GM23338 (cell line): ENCODE measurements around the gene FLOT2. TPM values are rescaled to one million over a fixed set of nuclear protein-coding genes. Genes with fewer than 3 reads are reported as not detected.
A peak's percentile ranks its signal among the peaks of the same experiment; 100 is the strongest.
"Not testable (repeated sequence)": the region's sequence is repeated elsewhere in the genome, so short reads cannot be mapped to it uniquely, and the experiment has no call there.

Source experiments
- ATAC-seq: fragments of 200-7000 bp; cut with Tn5 transposase; 3 replicates; pipeline ENCODE4 v1.9.1; 2020
- DNase-seq: peaks from one replicate; pipeline ENCODE4 v3.0.0-alpha.2; 2015; ENCODE audit warnings: low spot score
- H2AFZ ChIP-seq: fragments of 200-600 bp; sonication (generic); 2 replicates; pipeline ENCODE4 v1.8.0; 2016; ENCODE audit warnings: antibody characterized with exemption, mild to moderate bottlenecking, moderate library complexity
- H3F3A ChIP-seq: fragments of 200-600 bp; sonication (generic); replicated peaks from 2 replicates; pipeline ENCODE4 v1.8.0; 2017; ENCODE audit warnings: antibody characterized with exemption, mixed run types, low read depth
- H3K27ac ChIP-seq: fragments of 200-600 bp; sonication (generic); 2 replicates; pipeline ENCODE4 v1.6.1; 2016; ENCODE audit warnings: low read depth
- H3K27me3 ChIP-seq: fragments of 200-600 bp; sonication (generic); 2 replicates; pipeline ENCODE4 v1.8.0; 2016; ENCODE audit warnings: mild to moderate bottlenecking, mixed run types, moderate library complexity; ENCODE audit not compliant: insufficient read depth
- H3K36me3 ChIP-seq: fragments of 200-600 bp; sonication (generic); 2 replicates; pipeline ENCODE4 v1.8.0; 2016; ENCODE audit warnings: mild to moderate bottlenecking; ENCODE audit not compliant: insufficient read depth
- H3K4me1 ChIP-seq: fragments of 200-600 bp; sonication (generic); 2 replicates; pipeline ENCODE4 v1.8.0; 2016; ENCODE audit warnings: mild to moderate bottlenecking, moderate library complexity; ENCODE audit not compliant: insufficient read depth
- H3K4me2 ChIP-seq: fragments of 200-600 bp; sonication (generic); 2 replicates; pipeline ENCODE4 v1.7.1; 2017; ENCODE audit warnings: mixed run types
- H3K4me3 ChIP-seq: fragments of 200-600 bp; sonication (generic); 2 replicates; pipeline ENCODE4 v1.6.1; 2016; ENCODE audit warnings: mixed run types
- H3K79me2 ChIP-seq: fragments of 200-600 bp; sonication (generic); replicated peaks from 2 replicates; pipeline ENCODE4 v1.8.0; 2017; ENCODE audit warnings: mild to moderate bottlenecking; ENCODE audit not compliant: insufficient read depth
- H3K9me2 ChIP-seq: fragments of 200-600 bp; sonication (generic); 2 replicates; pipeline ENCODE4 v1.8.0; 2017; ENCODE audit not compliant: insufficient read depth
- H4K20me1 ChIP-seq: fragments of 200-600 bp; sonication (generic); replicated peaks from 2 replicates; pipeline ENCODE4 v1.8.0; 2017; ENCODE audit warnings: mild to moderate bottlenecking; ENCODE audit not compliant: insufficient read depth
- H3K27ac Mint-ChIP-seq: 2 replicates; pipeline ENCODE4 v1.8.0; 2020; ENCODE audit warnings: inconsistent platforms, mild to moderate bottlenecking, moderate library complexity, mixed read lengths
- H3K27me3 Mint-ChIP-seq: 3 replicates; pipeline ENCODE4 v1.8.0; 2022; ENCODE audit warnings: low read depth, mild to moderate bottlenecking, moderate library complexity, mixed read lengths, inconsistent platforms; ENCODE audit not compliant: insufficient read depth, poor library complexity
- H3K36me3 Mint-ChIP-seq: 3 replicates; pipeline ENCODE4 v1.8.0; 2021; ENCODE audit warnings: low read depth, mild to moderate bottlenecking, inconsistent platforms, moderate library complexity, mixed read lengths
- H3K4me1 Mint-ChIP-seq: 3 replicates; pipeline ENCODE4 v1.8.0; 2020; ENCODE audit warnings: mild to moderate bottlenecking, inconsistent platforms, mixed read lengths
- H3K4me3 Mint-ChIP-seq: 3 replicates; pipeline ENCODE4 v1.8.0; 2021; ENCODE audit warnings: moderate library complexity, mild to moderate bottlenecking, inconsistent platforms, mixed read lengths
- H3K9me3 Mint-ChIP-seq: 3 replicates; pipeline ENCODE4 v1.8.0; 2020; ENCODE audit warnings: moderate library complexity, mild to moderate bottlenecking, inconsistent platforms, mixed read lengths
- ETS1 ChIP-seq: IDR thresholded peaks from 2 replicates; pipeline ENCODE4 v1.6.1; 2016; ENCODE audit warnings: antibody characterized with exemption
- polyA plus RNA-seq: library from polyadenylated mRNA; unstranded; fragments of >200 nt; fragmentation: Nextera tagmentation; extraction: Ambion mirVana; gene quantifications from 2 replicates; pipeline ENCODE4 v1.2.1, GENCODE V29; 2016
- total RNA-seq: library from RNA; depleted of rRNA; stranded (reverse); fragments of >200 nt; shearing (Covaris generic); gene quantifications from 2 replicates; pipeline ENCODE4 v1.2.3, GENCODE V29; 2014
- TF ChIP-seq, protein P1 (sequence below): fragments of 250-450 bp; sonication (Bioruptor Pico); IDR thresholded peaks from 2 replicates; pipeline ENCODE4 v1.5.0; 2020; ENCODE audit warnings: mild to moderate bottlenecking, moderate library complexity

FLOT2 gene
- total and polyA plus RNA-seq, 2 experiments from 2014 or later, result 49.8 to 66.1 TPM

- TF ChIP-seq, protein P1, sequence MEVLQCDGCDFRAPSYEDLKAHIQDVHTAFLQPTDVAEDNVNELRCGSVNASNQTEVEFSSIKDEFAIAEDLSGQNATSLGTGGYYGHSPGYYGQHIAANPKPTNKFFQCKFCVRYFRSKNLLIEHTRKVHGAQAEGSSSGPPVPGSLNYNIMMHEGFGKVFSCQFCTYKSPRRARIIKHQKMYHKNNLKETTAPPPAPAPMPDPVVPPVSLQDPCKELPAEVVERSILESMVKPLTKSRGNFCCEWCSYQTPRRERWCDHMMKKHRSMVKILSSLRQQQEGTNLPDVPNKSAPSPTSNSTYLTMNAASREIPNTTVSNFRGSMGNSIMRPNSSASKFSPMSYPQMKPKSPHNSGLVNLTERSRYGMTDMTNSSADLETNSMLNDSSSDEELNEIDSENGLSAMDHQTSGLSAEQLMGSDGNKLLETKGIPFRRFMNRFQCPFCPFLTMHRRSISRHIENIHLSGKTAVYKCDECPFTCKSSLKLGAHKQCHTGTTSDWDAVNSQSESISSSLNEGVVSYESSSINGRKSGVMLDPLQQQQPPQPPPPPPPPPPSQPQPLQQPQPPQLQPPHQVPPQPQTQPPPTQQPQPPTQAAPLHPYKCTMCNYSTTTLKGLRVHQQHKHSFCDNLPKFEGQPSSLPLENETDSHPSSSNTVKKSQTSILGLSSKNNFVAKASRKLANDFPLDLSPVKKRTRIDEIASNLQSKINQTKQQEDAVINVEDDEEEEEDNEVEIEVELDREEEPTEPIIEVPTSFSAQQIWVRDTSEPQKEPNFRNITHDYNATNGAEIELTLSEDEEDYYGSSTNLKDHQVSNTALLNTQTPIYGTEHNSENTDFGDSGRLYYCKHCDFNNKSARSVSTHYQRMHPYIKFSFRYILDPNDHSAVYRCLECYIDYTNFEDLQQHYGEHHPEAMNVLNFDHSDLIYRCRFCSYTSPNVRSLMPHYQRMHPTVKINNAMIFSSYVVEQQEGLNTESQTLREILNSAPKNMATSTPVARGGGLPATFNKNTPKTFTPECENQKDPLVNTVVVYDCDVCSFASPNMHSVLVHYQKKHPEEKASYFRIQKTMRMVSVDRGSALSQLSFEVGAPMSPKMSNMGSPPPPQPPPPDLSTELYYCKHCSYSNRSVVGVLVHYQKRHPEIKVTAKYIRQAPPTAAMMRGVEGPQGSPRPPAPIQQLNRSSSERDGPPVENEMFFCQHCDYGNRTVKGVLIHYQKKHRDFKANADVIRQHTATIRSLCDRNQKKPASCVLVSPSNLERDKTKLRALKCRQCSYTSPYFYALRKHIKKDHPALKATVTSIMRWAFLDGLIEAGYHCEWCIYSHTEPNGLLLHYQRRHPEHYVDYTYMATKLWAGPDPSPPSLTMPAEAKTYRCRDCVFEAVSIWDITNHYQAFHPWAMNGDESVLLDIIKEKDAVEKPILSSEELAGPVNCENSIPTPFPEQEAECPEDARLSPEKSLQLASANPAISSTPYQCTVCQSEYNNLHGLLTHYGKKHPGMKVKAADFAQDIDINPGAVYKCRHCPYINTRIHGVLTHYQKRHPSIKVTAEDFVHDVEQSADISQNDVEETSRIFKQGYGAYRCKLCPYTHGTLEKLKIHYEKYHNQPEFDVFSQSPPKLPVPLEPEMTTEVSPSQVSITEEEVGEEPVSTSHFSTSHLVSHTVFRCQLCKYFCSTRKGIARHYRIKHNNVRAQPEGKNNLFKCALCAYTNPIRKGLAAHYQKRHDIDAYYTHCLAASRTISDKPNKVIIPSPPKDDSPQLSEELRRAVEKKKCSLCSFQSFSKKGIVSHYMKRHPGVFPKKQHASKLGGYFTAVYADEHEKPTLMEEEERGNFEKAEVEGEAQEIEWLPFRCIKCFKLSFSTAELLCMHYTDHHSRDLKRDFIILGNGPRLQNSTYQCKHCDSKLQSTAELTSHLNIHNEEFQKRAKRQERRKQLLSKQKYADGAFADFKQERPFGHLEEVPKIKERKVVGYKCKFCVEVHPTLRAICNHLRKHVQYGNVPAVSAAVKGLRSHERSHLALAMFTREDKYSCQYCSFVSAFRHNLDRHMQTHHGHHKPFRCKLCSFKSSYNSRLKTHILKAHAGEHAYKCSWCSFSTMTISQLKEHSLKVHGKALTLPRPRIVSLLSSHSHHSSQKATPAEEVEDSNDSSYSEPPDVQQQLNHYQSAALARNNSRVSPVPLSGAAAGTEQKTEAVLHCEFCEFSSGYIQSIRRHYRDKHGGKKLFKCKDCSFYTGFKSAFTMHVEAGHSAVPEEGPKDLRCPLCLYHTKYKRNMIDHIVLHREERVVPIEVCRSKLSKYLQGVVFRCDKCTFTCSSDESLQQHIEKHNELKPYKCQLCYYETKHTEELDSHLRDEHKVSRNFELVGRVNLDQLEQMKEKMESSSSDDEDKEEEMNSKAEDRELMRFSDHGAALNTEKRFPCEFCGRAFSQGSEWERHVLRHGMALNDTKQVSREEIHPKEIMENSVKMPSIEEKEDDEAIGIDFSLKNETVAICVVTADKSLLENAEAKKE (CRISPR knock-in tag), result no peak
- no peak for TF ChIP-seq ETS1
Observed at GRCh38 chr17:28895794-28896447, 1.6 kb downstream of the FLOT2 start (continued).

GRCh38 chr17:28893248-28894183 lies 4.0 kb downstream of the FLOT2 start:
- H3K4me1 Mint-ChIP-seq, result peaks cover 31% of the 10 kb centered on the region
- H4K20me1 ChIP-seq, result peaks cover 15% of the 10 kb centered on the region
- H3K27me3 ChIP-seq, H3K9me3 Mint-ChIP-seq, H2AFZ ChIP-seq, H3K9me2 ChIP-seq, H3K4me3 Mint-ChIP-seq, H3K4me2 ChIP-seq, DNase-seq, H3K4me3 ChIP-seq, ATAC-seq, H3K36me3 ChIP-seq, H3K27ac ChIP-seq: not testable (repeated sequence)
- H3K36me3 Mint-ChIP-seq, result peaks cover 31% of the 10 kb centered on the region
- H3F3A ChIP-seq, result peaks cover 29% of the 10 kb centered on the region
- peaks cover 22% of the 10 kb centered on the region for H3K27me3 Mint-ChIP-seq
- H3K27ac Mint-ChIP-seq, result peak overlapping the region; percentile 23; the same call in 1 of the 2 replicates
- H3K4me1 ChIP-seq, result peaks cover 19% of the 10 kb centered on the region
- peaks cover 31% of the 10 kb centered on the region for H3K79me2 ChIP-seq
